NB4 (cell line): ENCODE data around the gene NFE2L2.
"Not testable (repeated sequence)": the region's sequence is repeated elsewhere in the genome, so short reads cannot be mapped to it uniquely, and the experiment has no call there.

Experiments
- DNase-seq: peaks from one replicate; pipeline ENCODE4 v3.0.0; 2010; ENCODE audit warnings: low read depth
- H3K4me3 ChIP-seq: one replicate; pipeline ENCODE4 v1.5.1; 2011; ENCODE audit warnings: mild to moderate bottlenecking, low read depth, low read length, moderate library complexity
- CTCF ChIP-seq: IDR thresholded peaks from one replicate; pipeline ENCODE4 v1.5.1; 2012; ENCODE audit warnings: low read depth, low read length
- MAX ChIP-seq: IDR thresholded peaks from 2 replicates; pipeline ENCODE4 v1.6.1; 2011; ENCODE audit warnings: low read depth, low read length
- MYC ChIP-seq: IDR thresholded peaks from 2 replicates; pipeline ENCODE4 v1.6.1; 2011; ENCODE audit warnings: low read depth, low read length
- POLR2A ChIP-seq: IDR thresholded peaks from 2 replicates; pipeline ENCODE4 v1.6.1; 2011; ENCODE audit warnings: mild to moderate bottlenecking; ENCODE audit not compliant: insufficient read length; ENCODE audit errors: extremely low read depth

NFE2L2 gene

GRCh38 chr2:177221534-177221933 lies 43.0 kb downstream of the NFE2L2 start:
- H3K4me3 ChIP-seq = no peak overlapping the region
- no peak for TF ChIP-seq CTCF
- no peak for TF ChIP-seq POLR2A
- TF ChIP-seq MAX = no peak
- TF ChIP-seq MYC = no peak
- no peak for DNase-seq

GRCh38 chr2:177219787-177220186 lies 44.7 kb downstream of the NFE2L2 start:
- not testable (repeated sequence) for H3K4me3 ChIP-seq, DNase-seq

- no peak for DNase-seq
- TF ChIP-seq CTCF (no peak), MYC (no peak), MAX (no peak), POLR2A (no peak)
- peak overlapping the region; percentile 57 for H3K4me3 ChIP-seq
Observed at GRCh38 chr2:177217247-177217843, 47.2 kb downstream of the NFE2L2 start.

- TF ChIP-seq MYC (peak; percentile 94), CTCF (no peak), POLR2A (peak; percentile 37), MAX (peak; percentile 75)
- DNase-seq = peak; percentile 96
Observed at GRCh38 chr2:177212891-177213856, 51.4 kb downstream of the NFE2L2 start.

GRCh38 chr2:177212106-177212890 lies 52.2 kb downstream of the NFE2L2 start, which contains the start of gene HNRNPA3:
TSS of gene HNRNPA3 (plus strand) at chr2:177212794. CDS start at chr2:177212800, 6 bp downstream.
- peak; percentile 99 for DNase-seq
- H3K4me3 ChIP-seq = peak within 1 kb of the TSS; percentile 87
- TF ChIP-seq MAX (peak; percentile 16; the same call in 1 of the 2 replicates), MYC (peak; percentile 93), CTCF (no peak), POLR2A (peak; percentile 93)

More at GRCh38 chr2:177212891-177213856, 51.4 kb downstream of the NFE2L2 start:
- H3K4me3 ChIP-seq = peak overlapping the region; percentile 84
